ENCODE data around the gene KAZALD1.

Gene KAZALD1

DNA sequence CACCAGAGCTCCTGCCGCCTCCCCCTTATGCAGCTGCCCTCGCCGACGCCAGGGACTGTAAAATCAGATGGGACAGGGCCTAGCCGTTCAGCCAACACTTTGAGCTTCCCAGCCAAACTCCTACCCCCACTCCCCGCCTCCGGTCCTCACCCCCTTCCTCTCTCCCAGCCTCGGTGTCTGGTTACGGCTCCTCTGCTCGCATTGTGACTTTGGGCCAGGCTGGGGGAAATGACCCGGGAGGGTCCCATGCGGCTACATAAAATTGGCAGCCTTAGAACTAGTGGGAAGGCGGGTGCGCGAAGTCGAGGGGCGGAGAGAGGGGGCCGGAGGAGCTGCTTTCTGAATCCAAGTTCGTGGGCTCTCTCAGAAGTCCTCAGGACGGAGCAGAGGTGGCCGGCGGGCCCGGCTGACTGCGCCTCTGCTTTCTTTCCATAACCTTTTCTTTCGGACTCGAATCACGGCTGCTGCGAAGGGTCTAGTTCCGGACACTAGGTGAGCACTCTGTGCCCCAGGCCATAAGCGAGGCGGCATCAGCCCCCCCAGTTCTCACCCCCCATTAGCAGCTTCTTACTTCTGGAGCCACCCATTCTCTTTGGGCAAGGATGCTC, at the start of gene KAZALD1:
KAZALD1 (plus strand) TSS at position 366 of the 608 bp plus-strand sequence. CDS start 604 bp downstream, outside the sequence.
- no peak for DNase-seq (ENCODE audit: low read depth in 2 of 2)

- peak; percentile 76 to 79 for DNase-seq (ENCODE audit: low read depth in 2 of 2)
These were observed 49.0 kb upstream of the KAZALD1 start for GRCh38 chr10:101012525-101013364.

- DNase-seq (ENCODE audit: low read depth in 2 of 2), result no peak
These were observed 48.4 kb upstream of the KAZALD1 start for GRCh38 chr10:101013365-101013825.

DNA sequence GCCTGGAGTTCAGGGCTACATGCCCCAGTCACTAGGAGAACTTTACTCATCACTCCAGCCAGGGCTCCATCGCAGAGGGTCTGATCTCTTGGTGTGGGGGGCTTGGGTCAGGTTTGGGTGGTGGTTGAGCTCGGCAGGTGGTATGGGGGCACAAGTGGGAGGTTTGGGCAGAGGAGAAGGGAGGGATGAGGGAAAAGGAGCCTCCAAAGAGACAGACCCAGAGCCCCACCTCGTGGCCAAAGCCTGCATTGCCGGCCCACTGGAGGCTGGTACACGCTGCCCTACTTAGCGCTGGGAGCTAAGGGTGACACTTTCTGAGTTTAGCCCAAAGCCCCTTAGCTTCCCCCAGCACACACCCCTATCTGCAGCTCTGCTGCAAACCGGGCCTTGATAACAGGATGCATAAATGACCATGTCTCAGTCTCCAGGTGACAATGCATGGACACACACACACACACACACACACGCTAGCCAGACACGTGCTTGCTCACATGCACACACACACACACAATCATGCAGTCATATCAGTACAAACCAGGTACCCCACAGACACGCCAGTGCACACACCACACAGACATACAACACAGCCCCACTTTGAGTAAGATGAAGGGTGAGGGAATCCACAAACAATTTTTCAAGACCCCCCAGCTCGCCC, 47.4 kb upstream of the KAZALD1 start:
- peak; percentile 71 to 85 for DNase-seq (ENCODE audit: low read depth in 2 of 2)

- no peak for DNase-seq (ENCODE audit: low read depth in 2 of 2)
These were observed 46.7 kb upstream of the KAZALD1 start for GRCh38 chr10:101014966-101015581.

DNA sequence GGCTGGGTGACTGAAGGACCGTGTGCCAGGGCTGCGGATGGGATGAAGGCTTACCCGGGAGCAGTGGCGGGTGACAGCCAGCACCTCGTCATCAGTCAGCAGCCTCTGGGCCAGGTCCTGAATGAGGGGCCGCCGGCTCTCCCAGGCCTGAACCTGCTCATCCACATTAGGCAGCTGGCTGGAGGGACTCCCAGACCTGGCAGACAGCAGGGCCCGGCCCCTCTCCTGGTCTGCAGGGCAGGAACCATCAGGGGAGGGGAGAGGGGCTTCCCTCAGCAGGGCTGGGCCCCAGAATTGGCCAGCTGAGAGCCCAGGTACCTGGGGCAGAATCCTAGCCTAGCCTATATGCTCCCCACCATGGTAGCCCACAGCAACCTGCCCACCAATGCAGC, 46.2 kb upstream of the KAZALD1 start:
- no peak for DNase-seq (ENCODE audit: low read depth in 2 of 2)

- DNase-seq (ENCODE audit: low read depth in 2 of 2), result no peak
These were observed 45.0 kb upstream of the KAZALD1 start for GRCh38 chr10:101016814-101017213.

DNA sequence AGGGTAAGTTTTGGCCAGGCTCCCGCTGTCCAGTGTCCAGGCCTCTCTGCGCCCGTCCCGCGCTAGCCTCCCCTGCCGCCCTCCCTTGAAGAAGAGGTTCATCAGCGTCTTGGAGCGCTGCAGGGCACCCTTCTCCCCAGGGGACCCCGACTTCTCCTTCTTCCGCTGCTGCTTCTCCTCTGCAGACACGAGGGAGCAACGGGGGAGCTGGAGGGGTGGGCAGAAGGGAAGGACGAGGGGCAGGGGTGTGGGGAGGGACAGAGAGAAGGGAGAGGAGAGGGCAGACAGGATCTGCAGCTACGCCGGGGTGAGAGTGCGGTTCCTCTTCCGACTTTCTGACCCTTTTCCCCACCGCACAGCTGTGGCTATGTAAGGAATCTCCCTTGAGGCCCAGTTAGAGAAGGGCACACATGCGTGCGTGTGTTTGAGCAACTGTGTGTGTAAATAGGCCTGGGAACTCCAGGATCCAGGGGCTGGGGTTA, 43.6 kb upstream of the KAZALD1 start:
- DNase-seq (ENCODE audit: low read depth in 2 of 2), result no peak

GRCh38 chr10:101018600-101019439, 43.0 kb upstream of the KAZALD1 start:
- DNase-seq (ENCODE audit: low read depth in 2 of 2), result peak; percentile 79 to 81

DNA sequence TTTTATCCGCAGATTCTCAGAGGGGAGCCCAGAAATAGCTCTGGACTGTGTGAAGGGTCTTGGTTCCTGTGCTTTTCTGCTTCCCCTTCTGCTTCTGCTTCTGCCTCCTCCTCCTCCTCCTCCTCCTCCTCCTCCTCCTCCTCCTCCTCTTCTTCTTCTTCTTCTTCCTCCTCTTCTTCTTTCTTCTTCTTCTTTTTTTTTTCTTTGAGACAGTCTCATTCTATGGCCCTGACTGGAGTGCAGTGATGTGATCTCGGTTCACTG, 42.4 kb upstream of the KAZALD1 start:
- DNase-seq (ENCODE audit: low read depth in 2 of 2), result no peak

GRCh38 chr10:101020427-101021075, 41.2 kb upstream of the KAZALD1 start:
- no peak for DNase-seq (ENCODE audit: low read depth in 2 of 2)

- DNase-seq (ENCODE audit: low read depth in 2 of 2), result no peak
These were observed 40.5 kb upstream of the KAZALD1 start for GRCh38 chr10:101021239-101021638.

GRCh38 chr10:101021692-101022251, 40.0 kb upstream of the KAZALD1 start:
- DNase-seq (ENCODE audit: low read depth in 2 of 2), result no peak

DNA sequence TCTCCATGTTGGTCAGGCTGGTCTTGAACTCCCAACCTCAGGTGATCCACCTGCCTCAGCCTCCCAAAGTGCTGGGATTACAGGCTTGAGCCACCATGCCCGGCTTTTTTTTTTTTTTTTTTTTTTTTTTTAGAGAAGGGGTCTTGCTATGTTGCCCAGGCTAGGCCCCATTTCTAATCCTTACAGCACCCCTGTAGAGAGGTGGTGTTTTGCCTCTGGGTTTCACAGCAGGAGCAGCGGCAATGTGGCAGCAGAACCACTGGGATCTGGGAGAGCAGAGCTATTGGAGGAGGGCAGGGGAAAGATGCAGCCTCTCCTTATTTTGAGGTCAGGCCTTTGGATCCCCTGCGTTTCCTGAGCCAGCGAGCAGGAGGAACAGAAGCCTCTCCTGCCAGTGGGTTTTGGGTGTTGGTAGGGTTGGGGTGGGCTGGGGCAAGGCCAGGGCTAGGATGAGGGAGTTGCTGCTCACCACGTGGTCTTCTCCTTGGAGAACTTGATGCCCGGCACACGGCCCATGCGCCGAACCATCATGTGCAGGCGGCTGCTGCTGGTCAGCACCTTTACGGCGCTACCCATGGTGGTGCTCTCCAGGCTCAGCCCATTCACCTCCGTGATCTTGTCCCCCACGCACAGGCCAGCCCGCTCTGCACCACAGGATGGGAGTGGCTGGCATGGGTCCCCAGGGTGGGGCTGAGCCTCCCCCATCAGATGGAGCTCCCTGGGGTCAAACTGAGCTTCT, 38.7 kb upstream of the KAZALD1 start:
- no peak for DNase-seq (ENCODE audit: low read depth in 2 of 2)

DNA sequence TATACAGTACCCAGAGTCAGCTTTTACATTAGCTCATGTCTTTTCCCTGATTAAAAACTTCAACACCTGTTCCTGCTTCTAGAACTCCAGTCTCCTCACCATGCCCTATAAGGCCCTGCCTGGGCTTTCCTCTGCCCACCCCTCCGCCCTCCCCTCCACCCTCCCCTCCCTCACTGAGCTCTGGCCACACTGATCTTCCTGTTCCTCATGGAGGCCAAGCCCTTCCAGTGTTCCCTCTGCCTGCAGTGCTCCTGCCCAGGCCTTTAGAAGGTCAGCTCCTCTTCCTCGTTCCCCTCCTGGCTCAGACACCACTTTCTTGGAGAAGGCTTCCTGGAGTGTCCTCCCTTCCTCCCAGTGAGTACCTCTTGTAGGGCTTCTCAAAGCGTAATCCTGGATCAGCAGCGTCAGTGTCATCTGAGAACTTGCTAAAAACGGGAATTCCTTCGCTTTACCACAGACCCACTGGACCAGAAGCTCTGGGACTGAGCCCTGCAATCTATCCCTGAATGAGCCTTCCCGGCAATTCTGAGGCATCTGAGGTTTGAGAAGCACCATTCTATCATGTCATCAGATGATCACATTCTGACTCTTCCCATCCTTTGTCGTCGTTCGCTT, 34.6 kb upstream of the KAZALD1 start:
- no peak for DNase-seq (ENCODE audit: low read depth in 2 of 2)

DNA sequence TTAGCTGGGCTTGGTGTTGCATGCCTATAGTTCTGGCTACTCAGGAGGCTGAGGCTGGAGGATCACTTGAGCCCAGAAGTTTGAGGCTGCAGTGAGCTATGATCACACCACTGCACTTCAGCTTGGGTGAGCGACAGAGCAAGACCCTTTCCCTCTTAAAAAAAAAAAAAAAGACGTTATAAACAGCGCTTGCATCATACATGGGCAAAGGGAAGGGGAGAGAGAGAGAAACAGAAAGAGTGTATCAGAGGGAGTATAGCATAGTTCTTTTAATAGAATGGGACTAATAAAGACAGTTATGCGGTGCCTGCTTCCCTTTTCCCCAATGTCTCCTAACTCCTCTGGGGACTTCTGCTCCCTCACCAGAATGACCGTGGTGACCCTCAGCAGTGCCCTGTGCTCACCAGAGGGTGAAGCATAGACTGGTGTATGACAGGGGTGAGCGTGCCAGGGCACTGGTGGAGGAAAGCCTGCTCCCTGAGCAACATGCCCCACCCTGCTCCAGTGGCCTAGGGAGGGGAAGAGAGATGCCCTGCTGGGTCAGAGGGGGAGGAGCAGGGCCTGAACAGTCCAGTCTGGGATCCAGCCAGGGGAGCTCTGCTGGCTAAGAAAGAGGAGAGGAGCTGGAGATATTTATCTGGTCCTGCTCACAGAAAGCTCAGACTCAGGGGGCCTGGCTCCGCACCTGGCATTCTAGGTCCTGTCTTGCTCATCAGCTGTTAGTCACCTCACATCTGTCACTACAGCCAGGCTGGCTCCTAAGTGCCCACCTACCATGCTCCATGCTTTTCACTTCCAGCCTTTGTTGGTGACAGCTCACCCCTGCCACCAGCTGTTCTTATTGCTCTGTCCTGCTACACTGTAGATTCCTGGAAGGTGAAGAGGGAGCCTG, 33.1 kb upstream of the KAZALD1 start:
- DNase-seq (ENCODE audit: low read depth in 2 of 2), result no peak

DNA sequence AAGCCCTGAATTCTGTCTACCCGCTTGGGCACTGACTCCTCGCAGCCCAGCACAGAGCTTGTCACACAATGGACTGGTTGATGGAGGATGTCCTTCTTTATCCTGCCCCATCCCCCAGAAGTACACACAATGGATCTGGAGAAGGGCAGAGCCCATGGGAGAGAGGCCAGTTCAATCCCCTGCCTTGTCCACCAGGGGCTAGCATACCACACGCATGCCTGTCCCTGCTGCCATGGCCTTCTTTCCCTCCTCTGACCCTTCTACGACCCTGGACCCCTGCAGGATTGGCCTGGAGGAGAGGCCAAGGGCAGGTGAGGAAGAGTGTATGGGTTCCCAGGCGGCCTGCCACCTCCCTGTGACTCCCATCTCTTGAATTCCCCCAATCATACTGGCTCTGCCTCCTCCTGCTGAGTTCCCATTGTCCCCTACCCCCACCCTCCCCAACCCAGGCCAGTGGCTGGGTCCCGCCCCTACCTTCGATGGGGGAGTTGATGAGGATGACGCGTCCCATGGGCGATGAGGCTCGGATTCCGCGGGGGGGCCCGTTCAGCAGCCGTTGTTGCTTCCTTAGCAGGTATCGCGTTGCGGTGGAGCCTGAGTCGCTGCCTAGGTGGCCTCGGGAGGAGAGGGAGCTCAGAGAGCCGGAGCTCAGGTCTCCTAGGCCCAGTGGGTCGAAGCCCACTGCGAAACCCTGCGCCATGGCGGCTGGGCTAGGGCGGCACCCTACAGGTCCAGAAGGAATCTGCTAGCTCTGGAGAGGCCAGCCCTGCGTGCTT, 32.1 kb upstream of the KAZALD1 start:
- no peak for DNase-seq (ENCODE audit: low read depth in 2 of 2)

Measured in stimulated activated CD4-positive, alpha-beta T cell treated with anti-CD3 and anti-CD28 coated beads, Interleukin-4, amount 100 ng/mL, for 48 hours (primary cell).